SK-N-SH (cell line): ENCODE results near the gene MIP. TPM values are rescaled to one million over a fixed set of nuclear protein-coding genes. Genes with fewer than 3 reads are reported as not detected.

ENCODE experiments used
- CTCF ChIA-PET: fragments of 300-600, 350-600 bp; formaldehyde crosslinking; extraction: SDS; loops from one replicate; lab custom pipeline; 2021; lab: Yijun Ruan, JAX
- POLR2A ChIA-PET: fragments of 350-600 bp; sonication (Branson Sonifier 250); formaldehyde crosslinking; extraction: SDS; loops from one replicate; lab custom pipeline; 2020; ENCODE audit warnings: antibody characterized with exemption, inconsistent platforms; lab: Yijun Ruan, JAX
- DNase-seq: peaks from one replicate; pipeline ENCODE4 v3.0.0; 2012
- H2AFZ ChIP-seq: fragments of 200-600 bp; sonication (generic); 2 replicates; pipeline ENCODE4 v1.8.1; 2016; ENCODE audit warnings: antibody characterized with exemption, mild to moderate bottlenecking, low read depth
- H3F3A ChIP-seq: fragments of 200-600 bp; sonication (generic); replicated peaks from 2 replicates; pipeline ENCODE3; 2016; ENCODE audit warnings: antibody characterized with exemption, mild to moderate bottlenecking; ENCODE audit not compliant: insufficient read depth
- H3K27ac ChIP-seq, 2 experiments: fragments of 200-500 bp in 1 of 2; fragments of 200-600 bp in 1 of 2; sonication (Bioruptor generic) in 1 of 2; sonication (generic), shearing (Covaris generic) in 1 of 2; 2 replicates each; pipeline versions ENCODE4 v1.5.1 to v1.6.1; 2014 to 2016; ENCODE audit warnings: low read depth in 2 of 2, inconsistent platforms in 1 of 2, low read length in 1 of 2, mild to moderate bottlenecking in 1 of 2, mixed read lengths in 1 of 2
- H3K27me3 ChIP-seq: fragments of 200-600 bp; sonication (generic), shearing (Covaris generic); 2 replicates; pipeline ENCODE4 v1.6.1; 2016; ENCODE audit warnings: mixed run types; ENCODE audit not compliant: insufficient read depth
- H3K36me3 ChIP-seq, 2 experiments: fragments of 200-500 bp in 1 of 2; fragments of 200-600 bp in 1 of 2; sonication (Bioruptor generic) in 1 of 2; sonication (generic) in 1 of 2; replicated peaks in 1 of 2; 2 replicates each; pipeline versions ENCODE3 to v1.5.1; 2014 to 2016; ENCODE audit warnings: low read length in 1 of 2, mild to moderate bottlenecking in 1 of 2; ENCODE audit not compliant: insufficient read depth in 2 of 2, control insufficient read depth in 1 of 2
- H3K4me1 ChIP-seq, 2 experiments: fragments of 200-500 bp in 1 of 2; fragments of 200-600 bp in 1 of 2; sonication (Bioruptor generic) in 1 of 2; sonication (generic), shearing (Covaris generic) in 1 of 2; 2 replicates each; pipeline versions ENCODE4 v1.5.1 to v1.6.1; 2014 to 2016; ENCODE audit warnings: low read depth in 1 of 2, low read length in 1 of 2, mixed run types in 1 of 2; ENCODE audit not compliant: insufficient read depth in 2 of 2, control insufficient read depth in 1 of 2
- H3K4me2 ChIP-seq: fragments of 200-600 bp; sonication (generic), shearing (Covaris generic); 2 replicates; pipeline ENCODE4 v1.6.1; 2017; ENCODE audit warnings: mixed run types
- H3K4me3 ChIP-seq, 2 experiments: fragments of 200-500 bp in 1 of 2; fragments of 200-600 bp in 1 of 2; sonication (Bioruptor generic) in 1 of 2; sonication (generic), shearing (Covaris generic) in 1 of 2; 2 replicates each; pipeline versions ENCODE4 v1.5.1 to v1.8.1; 2014 to 2016; ENCODE audit warnings: low read depth in 2 of 2, inconsistent platforms in 1 of 2, low read length in 1 of 2, mild to moderate bottlenecking in 1 of 2, mixed read lengths in 1 of 2, moderate library complexity in 1 of 2
- H3K79me2 ChIP-seq: fragments of 200-600 bp; sonication (generic); 2 replicates; pipeline ENCODE4 v1.8.1; 2017; ENCODE audit warnings: mild to moderate bottlenecking; ENCODE audit not compliant: insufficient read depth
- H3K9ac ChIP-seq: fragments of 200-600 bp; sonication (generic); 2 replicates; pipeline ENCODE4 v1.6.1; 2017; ENCODE audit warnings: mixed run types
- H3K9me2 ChIP-seq: fragments of 200-600 bp; sonication (generic); 2 replicates; pipeline ENCODE4 v1.6.1; 2017; ENCODE audit warnings: mixed run types
- H3K9me3 ChIP-seq: fragments of 200-600 bp; sonication (generic); 2 replicates; pipeline ENCODE4 v1.6.1; 2017; ENCODE audit warnings: mixed run types, mild to moderate bottlenecking, moderate library complexity
- H4K20me1 ChIP-seq: fragments of 200-600 bp; sonication (generic); 2 replicates; pipeline ENCODE4 v1.6.1; 2017; ENCODE audit warnings: mild to moderate bottlenecking, mixed run types; ENCODE audit not compliant: insufficient read depth
- GABPA ChIP-seq: IDR thresholded peaks from 2 replicates; pipeline ENCODE4 v1.4.0; 2012; ENCODE audit warnings: low read depth, mild to moderate bottlenecking
- NRF1 ChIP-seq: IDR thresholded peaks from 2 replicates; pipeline ENCODE4 v1.6.1; 2012; ENCODE audit warnings: low read depth, mild to moderate bottlenecking, low read length
- REST ChIP-seq: IDR thresholded peaks from 2 replicates; pipeline ENCODE4 v1.6.1; 2012; ENCODE audit warnings: mild to moderate bottlenecking, low read depth, low read length, moderate library complexity
- TCF12 ChIP-seq: IDR thresholded peaks from 2 replicates; pipeline ENCODE4 v1.4.0; 2012
- YY1 ChIP-seq: IDR thresholded peaks from 2 replicates; pipeline ENCODE4 v1.4.0; 2012; ENCODE audit warnings: low read depth, mild to moderate bottlenecking
- WGBS: methylation state at CpG from one replicate; pipeline ENCODE4 v1.1.6; 2017; ENCODE audit warnings: low lambda C conversion rate; 5-methylcytosine and 5-hydroxymethylcytosine counted together
- polyA plus RNA-seq, 3 experiments: library from polyadenylated mRNA; depleted of rRNA; stranded (reverse); fragments of >200 nt; gene quantifications; 2 replicates each; pipeline ENCODE4 v1.2.3, GENCODE V29; 2012
- TF ChIP-seq, protein P1 (sequence below): IDR thresholded peaks from 2 replicates; pipeline ENCODE4; 2012

MIP gene
- polyA plus RNA-seq, 1 of the 3 experiments (the other 2 are of a cell fraction) = not detected

- POLR2A ChIA-PET = interaction anchor here (0.5 kb wide), 1 partner anchor 8 kb away, joined by 3 read pairs; no protein-coding TSS in a partner anchor
- H3K36me3 ChIP-seq = peaks cover 5 to 30% of the 10 kb centered on the region in 2 experiments
Measured at GRCh38 chr12:56417739-56418138, 36.7 kb downstream of the MIP start.

GRCh38 chr12:56414401-56414800 lies 40.1 kb downstream of the MIP start:
- Histone ChIP-seq H4K20me1 (no peaks in the 10 kb centered on the region), H3K9ac (no peak overlapping the region), H3K9me3 (no peaks in the 10 kb centered on the region), H3F3A (no peaks in the 10 kb centered on the region), H3K4me3 (no peak overlapping the region), H3K36me3 (peaks cover 5 to 12% of the 10 kb centered on the region in 2 experiments), H2AFZ (no peak overlapping the region), H3K27me3 (no peaks in the 10 kb centered on the region), H3K4me1 (no peaks in the 10 kb centered on the region; a peak in 1 of 4 replicates), H3K4me2 (no peak overlapping the region), H3K27ac (no peak overlapping the region), H3K9me2 (no peaks in the 10 kb centered on the region), H3K79me2 (no peaks in the 10 kb centered on the region)
- TF ChIP-seq GABPA = no peak
- no peak for TF ChIP-seq YY1
- TF ChIP-seq NRF1 = no peak
- TF ChIP-seq TCF12 = no peak
- TF ChIP-seq, protein P1, sequence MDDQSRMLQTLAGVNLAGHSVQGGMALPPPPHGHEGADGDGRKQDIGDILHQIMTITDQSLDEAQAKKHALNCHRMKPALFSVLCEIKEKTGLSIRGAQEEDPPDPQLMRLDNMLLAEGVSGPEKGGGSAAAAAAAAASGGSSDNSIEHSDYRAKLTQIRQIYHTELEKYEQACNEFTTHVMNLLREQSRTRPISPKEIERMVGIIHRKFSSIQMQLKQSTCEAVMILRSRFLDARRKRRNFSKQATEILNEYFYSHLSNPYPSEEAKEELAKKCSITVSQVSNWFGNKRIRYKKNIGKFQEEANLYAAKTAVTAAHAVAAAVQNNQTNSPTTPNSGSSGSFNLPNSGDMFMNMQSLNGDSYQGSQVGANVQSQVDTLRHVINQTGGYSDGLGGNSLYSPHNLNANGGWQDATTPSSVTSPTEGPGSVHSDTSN = no peak
- 64% methylated on average over 3 of the region's 3 CpGs for WGBS
- no peak for DNase-seq
- CTCF ChIA-PET = no interaction called here
- POLR2A ChIA-PET = no interaction called here

More at GRCh38 chr12:56417739-56418138, 36.7 kb downstream of the MIP start:
- DNase-seq = no peak
- Histone ChIP-seq H3K9me3 (no peaks in the 10 kb centered on the region), H3K9ac (no peak overlapping the region), H2AFZ (no peak overlapping the region), H3K4me3 (no peak overlapping the region), H3K4me1 (no peaks in the 10 kb centered on the region), H3F3A (no peaks in the 10 kb centered on the region), H4K20me1 (no peaks in the 10 kb centered on the region), H3K9me2 (no peaks in the 10 kb centered on the region), H3K27ac (no peak overlapping the region), H3K4me2 (no peak overlapping the region), H3K27me3 (no peaks in the 10 kb centered on the region), H3K79me2 (no peaks in the 10 kb centered on the region)
- WGBS = 96% methylated on average over 11 of the region's 11 CpGs
- CTCF ChIA-PET = no interaction called here
- TF ChIP-seq REST = 0 out of 2 replicates have a peak, but pooled peaks have one; percentile 50
- no peak for TF ChIP-seq GABPA

DNA sequence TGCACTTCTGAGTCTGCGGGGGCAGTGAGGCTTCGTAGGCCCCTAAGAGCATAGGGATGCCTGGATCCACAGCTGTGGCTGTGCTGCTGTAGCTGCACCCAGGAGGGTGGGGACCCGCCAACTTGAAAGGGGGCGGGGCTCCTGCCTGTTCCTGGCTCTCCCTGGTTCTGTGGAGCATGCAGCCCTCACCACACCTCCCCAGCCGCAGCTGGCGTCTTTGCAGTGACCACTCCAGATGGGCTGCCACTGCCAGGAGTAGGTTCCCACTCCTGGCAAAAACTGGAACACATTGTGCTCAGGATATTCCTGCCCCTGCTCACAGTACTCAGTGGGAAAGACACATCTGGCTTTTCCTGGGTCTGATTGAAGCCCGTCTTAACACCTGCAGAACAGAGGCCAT lies 41.1 kb downstream of the MIP start:
- Histone ChIP-seq H3K4me1 (no peaks in the 10 kb centered on the region; a peak in 1 of 4 replicates), H3K27me3 (no peaks in the 10 kb centered on the region), H3K9me3 (no peaks in the 10 kb centered on the region), H4K20me1 (no peaks in the 10 kb centered on the region), H3K79me2 (no peaks in the 10 kb centered on the region), H3F3A (no peaks in the 10 kb centered on the region), H3K9me2 (no peaks in the 10 kb centered on the region), H3K4me2 (no peak overlapping the region), H3K4me3 (no peak overlapping the region), H3K36me3 (peaks cover 5 to 12% of the 10 kb centered on the region in 2 experiments), H3K27ac (no peak overlapping the region), H2AFZ (no peak overlapping the region), H3K9ac (no peak overlapping the region)
- 90% methylated on average over 2 of the region's 7 CpGs for WGBS
- ChIA-PET POLR2A (no interaction called here), CTCF (no interaction called here)
- TF ChIP-seq YY1 = no peak
- no peak for DNase-seq
